ENCODE data around the gene PTGIR. TPM values are rescaled to one million over a fixed set of nuclear protein-coding genes. Genes with fewer than 3 reads are reported as not detected.

Gene PTGIR
- total and polyA plus RNA-seq, 10 of the 15 experiments (the other 5 are each of a cell fraction or from before 2014, with no cell fraction given): 0.34 to 29.1 (median 9.9) TPM

DNA sequence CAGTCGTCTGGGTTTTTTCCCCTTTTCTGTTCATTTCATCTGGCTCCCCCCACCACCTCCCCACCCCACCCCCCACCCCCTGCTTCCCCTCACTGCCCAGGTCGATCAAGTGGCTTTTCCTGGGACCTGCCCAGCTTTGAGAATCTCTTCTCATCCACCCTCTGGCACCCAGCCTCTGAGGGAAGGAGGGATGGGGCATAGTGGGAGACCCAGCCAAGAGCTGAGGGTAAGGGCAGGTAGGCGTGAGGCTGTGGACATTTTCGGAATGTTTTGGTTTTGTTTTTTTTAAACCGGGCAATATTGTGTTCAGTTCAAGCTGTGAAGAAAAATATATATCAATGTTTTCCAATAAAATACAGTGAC, 14.5 kb downstream of the PTGIR start:
- Histone ChIP-seq H3K36me3 (ENCODE audit: control insufficient read depth in 2 of 2, insufficient read depth in 2 of 2, low read length in 1 of 2) (peaks cover 38 to 45% of the 10 kb centered on the region in 2 experiments), H3K9me3 (replicated peaks; ENCODE audit: control insufficient read depth, insufficient read depth, low read length) (no peaks in the 10 kb centered on the region), H3K4me1 (ENCODE audit: control insufficient read depth, insufficient read depth, low read length) (peaks cover 27% of the 10 kb centered on the region), H3K27me3 (replicated peaks in 1 of 2; ENCODE audit: control insufficient read depth in 2 of 2, insufficient read depth in 2 of 2, low read length in 1 of 2) (no peaks in the 10 kb centered on the region), H3K4me3 (no peak overlapping the region), H4K20me1 (ENCODE audit: control insufficient read depth, insufficient read depth) (peaks cover 10% of the 10 kb centered on the region), H2AFZ (ENCODE audit: control insufficient read depth, low read depth, low read length) (no peak overlapping the region), H3K9ac (ENCODE audit: control insufficient read depth, insufficient read depth, low read length) (no peak overlapping the region), H3K27ac (ENCODE audit: control insufficient read depth, insufficient read depth) (no peak overlapping the region), H3K79me2 (ENCODE audit: control insufficient read depth, insufficient read depth, low read length) (peaks cover 6% of the 10 kb centered on the region), H3K4me2 (ENCODE audit: control insufficient read depth, insufficient read depth) (no peak overlapping the region)
- in situ Hi-C loops (cut with MboI) (loop anchor here (5.0 kb wide), 1 partner anchor 52 kb away; the partner anchor contains the start of gene DACT3), intact Hi-C loops (cut with micrococcal nuclease; ENCODE audit: unreplicated experiment) (loop anchor here (5.0 kb wide), 1 partner anchor 107 kb away; the partner anchor contains the start of gene PRKD2)
- TF ChIP-seq ETV6 (conservative IDR thresholded peaks at IDR 0.05 in 1 of 2, IDR thresholded peaks at IDR 0.05 in 1 of 2; ENCODE audit: borderline replicate concordance in 1 of 2, low read depth in 1 of 2) (no peak), SREBF2 (IDR thresholded peaks at IDR 0.05; ENCODE audit: low read length) (no peak), TBL1XR1 (IDR thresholded peaks at IDR 0.05; ENCODE audit: low read depth, low read length) (no peak), YY1 (IDR thresholded peaks at IDR 0.05; ENCODE audit: low read depth, low read length) (no peak)
- FAIRE-seq: no peak
- no TSS peak for BruUV-seq (replicated peaks)
- CTCF ChIA-PET: interaction anchor here (0.7 to 13.7 kb wide), 4 partner anchors 19 to 258 kb away, joined by 3 to 434 read pairs (median 78); partner anchors contain the start of genes DACT3 and PTGIR
- SMC1A ChIA-PET (ENCODE audit: uncharacterized antibody, unreplicated experiment): interaction anchor here (1.5 to 17.6 kb wide), 3 partner anchors 9 to 52 kb away, joined by 3 to 286 read pairs (median 83); partner anchors contain the start of genes CALM3 and DACT3
- RAD21 ChIA-PET (ENCODE audit: unreplicated experiment): interaction anchor here (5.5 to 11.8 kb wide), 2 partner anchors 8 to 52 kb away, joined by 48 to 245 read pairs; partner anchors contain the start of genes CALM3 and DACT3
- DNase-seq (ENCODE audit: low read depth, low spot score): no peak
- POLR2A ChIA-PET: interaction anchor here (2.3 to 5.5 kb wide), 2 partner anchors 9 to 104 kb away, joined by 7 to 45 read pairs; partner anchors contain the start of gene CALM3
- WGBS (ENCODE audit: insufficient coverage, insufficient replicate concordance, low lambda C conversion rate, missing lambda C conversion rate): 64% methylated on average over 5 of the region's 5 CpGs
- no peak for ATAC-seq

All from GM12878 (cell line).